ENCODE data around the gene CASTOR1.

Gene CASTOR1

GRCh38 chr22:30262917-30263741 lies 26.2 kb downstream of the CASTOR1 start:
- DNase-seq: peak; percentile 88

GRCh38 chr22:30262112-30262511 lies 27.2 kb downstream of the CASTOR1 start:
- DNase-seq: no peak

DNA sequence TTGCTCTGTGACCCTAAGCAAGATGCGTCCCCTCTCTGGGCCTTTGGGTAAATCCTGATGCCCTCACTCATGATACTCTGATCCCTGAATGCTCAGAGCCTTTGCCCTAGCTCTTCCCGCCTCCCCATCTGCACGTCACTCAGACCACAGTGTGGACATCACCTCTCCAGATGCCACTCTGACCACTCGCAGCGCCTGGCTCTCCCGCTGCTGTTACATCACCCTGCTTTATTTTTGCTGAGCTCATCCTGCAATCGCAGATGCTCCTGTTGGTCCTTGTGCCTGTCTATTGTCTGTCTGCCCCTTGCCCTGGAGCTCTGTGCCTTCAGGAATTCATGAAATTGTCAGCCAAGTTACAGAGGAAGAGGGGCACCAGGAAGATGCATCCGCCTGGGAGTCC lies 28.2 kb downstream of the CASTOR1 start:
- DNase-seq: no peak

DNA sequence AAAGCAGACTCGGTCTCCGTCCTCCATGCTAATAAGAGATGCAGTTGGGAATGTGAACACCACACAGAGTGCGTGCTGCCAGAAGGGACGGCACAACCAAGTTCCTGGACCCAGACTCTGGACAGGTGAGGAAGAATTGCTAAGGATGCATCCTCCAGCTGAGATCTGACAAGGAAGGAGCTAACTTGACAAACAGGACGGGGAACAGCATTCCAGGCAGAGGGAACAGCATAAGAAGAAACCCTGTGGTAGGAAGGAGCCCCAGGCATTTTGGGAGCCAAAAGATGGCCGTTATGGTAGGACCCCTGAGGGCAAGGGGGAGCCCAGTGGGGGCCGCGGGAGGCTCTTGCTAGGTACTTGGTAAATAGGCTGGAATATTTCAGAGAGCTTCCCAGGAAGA lies 28.6 kb downstream of the CASTOR1 start:
- DNase-seq: no peak

GRCh38 chr22:30260276-30260675 lies 29.0 kb downstream of the CASTOR1 start:
- no peak for DNase-seq

GRCh38 chr22:30254314-30254713 lies 35.0 kb downstream of the CASTOR1 start:
- DNase-seq: no peak

GRCh38 chr22:30253205-30253852 lies 36.0 kb downstream of the CASTOR1 start:
- no peak for DNase-seq

GRCh38 chr22:30252411-30253204 lies 36.7 kb downstream of the CASTOR1 start:
- DNase-seq: no peak

DNA sequence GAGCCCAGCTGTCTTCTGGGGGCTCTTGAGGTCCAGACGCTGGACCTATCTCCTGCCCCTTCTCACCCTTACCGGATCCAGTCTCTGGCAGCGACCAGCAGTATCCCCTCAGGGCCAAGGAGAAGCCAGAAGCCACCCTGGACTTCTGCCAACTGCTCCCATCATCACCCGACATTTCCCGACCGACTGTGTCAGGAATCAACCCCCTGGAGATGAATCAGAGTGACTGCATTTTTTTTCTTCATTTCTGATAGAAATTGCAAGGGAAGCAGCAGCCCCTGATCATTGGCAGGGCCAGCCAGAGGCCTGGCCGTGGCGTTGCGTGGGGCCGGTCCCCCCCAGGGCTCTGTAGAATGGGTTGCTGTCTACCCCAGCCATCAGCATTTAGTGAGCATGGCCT lies 37.6 kb downstream of the CASTOR1 start:
- no peak for DNase-seq

DNA sequence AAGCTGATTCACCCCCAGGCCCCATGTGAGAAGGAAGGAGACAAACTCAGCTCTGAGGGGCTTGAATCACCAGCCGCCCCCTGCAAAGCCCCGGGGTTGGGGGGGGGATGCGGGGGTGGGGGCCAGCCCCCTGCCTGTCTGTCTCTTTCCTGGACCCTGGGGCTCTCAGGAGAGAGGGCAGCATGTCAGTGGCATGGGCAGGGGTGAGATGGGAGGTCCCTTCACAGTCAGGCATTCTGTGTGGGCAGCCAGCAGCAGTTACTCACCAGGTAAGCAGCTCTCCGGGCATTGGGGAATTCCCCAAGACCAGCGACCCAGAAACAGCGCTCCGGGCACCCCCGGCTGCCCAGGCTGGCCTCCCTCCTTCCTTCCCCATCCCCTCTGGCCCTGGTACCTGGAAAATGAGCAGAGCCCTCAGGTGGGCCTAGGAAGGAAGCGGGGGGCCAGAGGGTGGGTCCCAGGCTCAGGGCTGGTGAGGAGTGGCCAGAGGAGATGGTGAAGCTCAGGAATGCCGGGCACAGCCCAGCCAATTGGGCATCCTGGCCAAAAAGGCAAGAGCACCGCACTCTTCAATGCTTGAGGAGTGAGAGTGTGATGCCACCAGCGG lies 38.5 kb downstream of the CASTOR1 start:
- peak; percentile 53 for DNase-seq

DNA sequence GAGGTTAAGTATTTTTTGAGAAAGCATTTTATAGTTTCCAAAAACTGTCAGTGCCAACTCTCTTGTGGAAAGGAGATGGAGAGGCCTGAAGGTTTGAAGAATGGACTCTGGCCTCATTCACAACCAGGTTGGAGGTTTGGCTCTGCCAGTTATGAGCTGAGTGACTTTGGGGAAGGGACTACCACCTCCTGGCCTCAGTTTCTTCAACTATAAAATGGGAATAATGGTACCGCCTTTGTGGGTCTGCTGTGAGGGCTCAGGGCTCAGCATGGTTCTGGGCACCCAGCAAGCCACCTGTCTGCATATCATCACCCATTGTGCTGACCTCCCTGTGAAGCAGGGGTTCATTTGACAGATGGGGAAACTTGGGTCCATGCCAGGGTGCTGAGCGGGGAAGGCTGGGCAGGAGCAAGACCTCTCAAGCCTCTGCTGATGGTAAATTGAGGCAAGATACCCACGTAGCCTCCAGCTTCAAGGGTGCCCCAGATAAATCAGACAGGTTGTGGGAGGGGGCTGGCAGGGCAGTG lies 39.2 kb downstream of the CASTOR1 start:
- no peak for DNase-seq

- DNase-seq: no peak
These were observed 40.0 kb downstream of the CASTOR1 start for GRCh38 chr22:30249049-30250038.

GRCh38 chr22:30248484-30248883 lies 40.8 kb downstream of the CASTOR1 start:
- DNase-seq: no peak

- DNase-seq: no peak
These were observed 41.3 kb downstream of the CASTOR1 start for GRCh38 chr22:30247974-30248373.

DNA sequence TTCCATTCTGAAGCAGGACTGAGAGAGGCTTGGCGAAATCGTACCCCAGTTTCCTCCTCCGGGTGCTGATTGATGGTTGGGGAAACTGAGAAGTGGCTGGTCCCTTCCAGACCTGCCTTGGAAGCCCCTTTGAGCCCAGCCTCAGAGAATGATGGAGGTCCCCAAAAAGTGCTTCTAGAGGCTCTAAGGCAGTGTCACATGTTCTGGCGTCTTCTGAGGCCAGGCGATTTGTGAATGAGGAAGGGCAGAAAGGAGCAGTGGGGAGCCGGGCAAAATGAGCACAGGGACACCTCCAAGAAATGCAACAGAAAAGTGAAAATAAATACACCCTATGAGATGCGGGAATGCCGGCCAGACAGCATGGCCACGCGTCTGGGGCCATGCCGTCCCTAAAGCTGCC lies 41.7 kb downstream of the CASTOR1 start:
- no peak for DNase-seq

GRCh38 chr22:30246814-30247376 lies 42.4 kb downstream of the CASTOR1 start:
- DNase-seq: no peak

DNA sequence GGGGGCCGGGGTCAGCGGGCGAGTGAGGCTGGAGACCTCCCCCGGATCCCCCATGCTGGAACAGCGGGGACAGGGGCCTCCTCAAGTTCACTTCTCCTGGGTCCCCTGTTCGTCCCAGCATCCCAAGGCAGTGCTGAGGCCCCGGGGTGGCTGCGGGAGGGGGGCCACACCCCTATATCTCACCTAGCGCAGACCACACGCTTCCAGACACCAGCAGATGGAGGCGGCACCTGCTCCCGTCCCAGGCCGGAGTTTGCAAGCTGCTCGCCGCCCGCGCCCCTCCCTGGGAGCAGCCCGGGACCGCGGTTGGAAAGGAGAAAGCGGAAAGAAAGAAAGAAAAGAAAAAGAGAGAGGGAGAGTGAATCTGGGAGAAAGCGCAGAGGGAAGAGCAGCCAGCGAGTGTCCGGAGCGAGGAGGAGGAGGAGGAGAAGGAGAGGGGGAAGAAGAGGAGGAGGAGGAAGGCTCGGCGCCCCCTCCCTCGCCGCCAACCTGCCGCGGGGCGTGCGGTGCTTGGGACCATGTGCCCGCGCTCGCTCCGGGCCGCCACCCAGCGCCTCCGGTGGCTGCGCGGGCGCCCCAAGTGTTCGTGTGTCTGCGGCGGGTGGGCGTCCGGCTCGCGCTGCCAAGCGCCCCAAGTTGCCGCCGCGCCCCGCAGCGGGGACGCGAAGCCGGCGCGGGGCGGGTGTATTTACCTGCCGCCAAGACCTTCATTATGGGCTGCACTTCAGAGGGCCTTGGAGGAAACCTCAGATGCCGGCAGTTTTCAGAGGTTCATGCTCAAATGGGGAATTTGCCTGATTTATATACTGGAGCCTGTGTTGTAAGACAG lies 43.1 kb downstream of the CASTOR1 start, which contains the start of gene LIF:
LIF (minus strand) TSS at position 775 of the 829 bp plus-strand sequence; CDS start at position 711, 64 bp downstream.
- peak; percentile 83 for DNase-seq

GRCh38 chr22:30245181-30245984 lies 43.9 kb downstream of the CASTOR1 start:
- peak; percentile 72 for DNase-seq

GRCh38 chr22:30244641-30245040 lies 44.7 kb downstream of the CASTOR1 start:
- no peak for DNase-seq

All from activated CD4-positive, alpha-beta T cell treated with anti-CD3 and anti-CD28 coated beads, Interleukin-10, Interleukin-2, amounts not matched to agents 100 ng/mL and 50 ng/mL, durations not matched to agents 16 hours and 8 hours (primary cell).